Activated T-helper 1 cell treated with anti-CD3 and anti-CD28 coated beads, Interleukin-2, amount 50 U/mL, for 16 hours (primary cell): ENCODE measurements around the gene CUX1.
"Not testable (repeated sequence)": the region's sequence is repeated elsewhere in the genome, so short reads cannot be mapped to it uniquely, and the experiment has no call there.

Experiments
- DNase-seq, 2 donors: peaks; one replicate each; pipeline ENCODE4 v3.0.0-alpha.2; 2020; ENCODE audit warnings: low read depth in 1 of 2, low spot score in 1 of 2

Gene CUX1

GRCh38 chr7:101976411-101976810 is 159.0 kb downstream of the CUX1 start:
- DNase-seq = no peak

- no peak for DNase-seq
Observed at GRCh38 chr7:101977249-101977648, 159.8 kb downstream of the CUX1 start.

GRCh38 chr7:101978683-101979082 is 161.3 kb downstream of the CUX1 start:
- DNase-seq = no peak

GRCh38 chr7:101983147-101983811 is 165.9 kb downstream of the CUX1 start:
- DNase-seq = no peak

- no peak for DNase-seq
Observed at GRCh38 chr7:101984133-101984879, 166.9 kb downstream of the CUX1 start.

GRCh38 chr7:101985057-101985902 is 167.9 kb downstream of the CUX1 start:
- DNase-seq = no peak

GRCh38 chr7:101985903-101986734 is 168.7 kb downstream of the CUX1 start:
- no peak for DNase-seq

- DNase-seq = no peak
Observed at GRCh38 chr7:101987494-101987893, 170.1 kb downstream of the CUX1 start.

- DNase-seq = not testable (repeated sequence)
Observed at GRCh38 chr7:101988060-101988459, 170.6 kb downstream of the CUX1 start.

GRCh38 chr7:101988513-101988912 is 171.1 kb downstream of the CUX1 start:
- no peak for DNase-seq

GRCh38 chr7:101989101-101989500 is 171.7 kb downstream of the CUX1 start:
- DNase-seq = no peak

GRCh38 chr7:101990811-101991418 is 173.5 kb downstream of the CUX1 start:
- DNase-seq = no peak

GRCh38 chr7:101991860-101992259 is 174.4 kb downstream of the CUX1 start:
- no peak for DNase-seq

GRCh38 chr7:101993311-101993710 is 175.9 kb downstream of the CUX1 start:
- DNase-seq = no peak

GRCh38 chr7:101995121-101995520 is 177.7 kb downstream of the CUX1 start:
- DNase-seq = no peak

- no peak for DNase-seq
Observed at GRCh38 chr7:101996131-101996691, 178.8 kb downstream of the CUX1 start.

- no peak for DNase-seq
Observed at GRCh38 chr7:101996876-101997275, 179.4 kb downstream of the CUX1 start.

GRCh38 chr7:101998029-101998905 is 180.8 kb downstream of the CUX1 start:
- DNase-seq = no peak

- no peak for DNase-seq
Observed at GRCh38 chr7:101998906-101999240, 181.4 kb downstream of the CUX1 start.
